PC-9 (cell line): Measurements from ENCODE around the gene C20orf202.

ENCODE experiments used
- EZH2 ChIP-seq: fragments of 200-600 bp; sonication (generic); IDR thresholded peaks from 2 replicates; pipeline ENCODE4 v1.8.0; 2017; ENCODE audit warnings: antibody characterized with exemption, low read depth
- TF ChIP-seq, protein P1 (sequence below): fragments of 200-600 bp; sonication (generic); conservative IDR thresholded peaks from 2 replicates; pipeline ENCODE4 v1.6.1; 2017; ENCODE audit warnings: mixed run types, antibody characterized with exemption, mild to moderate bottlenecking, moderate library complexity

DNA sequence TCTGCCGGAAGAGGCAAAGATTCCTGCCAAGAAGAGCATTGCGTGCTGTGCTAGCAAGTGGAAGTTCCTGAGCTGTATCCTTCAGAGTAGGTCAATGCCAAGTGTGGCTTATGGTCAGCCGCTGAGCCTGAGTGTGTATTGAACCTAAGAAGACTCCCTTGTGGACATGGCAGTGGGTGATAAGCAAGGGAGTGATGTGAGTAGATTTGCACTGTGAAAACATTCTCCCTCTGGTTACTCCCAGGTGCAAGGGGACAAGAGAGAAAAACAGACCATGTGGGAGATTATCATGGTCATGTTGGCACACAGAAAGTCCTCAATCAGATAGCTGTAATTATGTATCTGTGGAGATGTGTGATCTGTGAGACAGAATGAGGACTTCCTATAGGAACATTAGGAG lies 12.4 kb upstream of the C20orf202 start:
- TF ChIP-seq, protein P1, sequence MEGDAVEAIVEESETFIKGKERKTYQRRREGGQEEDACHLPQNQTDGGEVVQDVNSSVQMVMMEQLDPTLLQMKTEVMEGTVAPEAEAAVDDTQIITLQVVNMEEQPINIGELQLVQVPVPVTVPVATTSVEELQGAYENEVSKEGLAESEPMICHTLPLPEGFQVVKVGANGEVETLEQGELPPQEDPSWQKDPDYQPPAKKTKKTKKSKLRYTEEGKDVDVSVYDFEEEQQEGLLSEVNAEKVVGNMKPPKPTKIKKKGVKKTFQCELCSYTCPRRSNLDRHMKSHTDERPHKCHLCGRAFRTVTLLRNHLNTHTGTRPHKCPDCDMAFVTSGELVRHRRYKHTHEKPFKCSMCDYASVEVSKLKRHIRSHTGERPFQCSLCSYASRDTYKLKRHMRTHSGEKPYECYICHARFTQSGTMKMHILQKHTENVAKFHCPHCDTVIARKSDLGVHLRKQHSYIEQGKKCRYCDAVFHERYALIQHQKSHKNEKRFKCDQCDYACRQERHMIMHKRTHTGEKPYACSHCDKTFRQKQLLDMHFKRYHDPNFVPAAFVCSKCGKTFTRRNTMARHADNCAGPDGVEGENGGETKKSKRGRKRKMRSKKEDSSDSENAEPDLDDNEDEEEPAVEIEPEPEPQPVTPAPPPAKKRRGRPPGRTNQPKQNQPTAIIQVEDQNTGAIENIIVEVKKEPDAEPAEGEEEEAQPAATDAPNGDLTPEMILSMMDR: no peak
- TF ChIP-seq EZH2: no peak
